Measurements from ENCODE around the gene ANAPC15.

The ANAPC15 gene

DNA sequence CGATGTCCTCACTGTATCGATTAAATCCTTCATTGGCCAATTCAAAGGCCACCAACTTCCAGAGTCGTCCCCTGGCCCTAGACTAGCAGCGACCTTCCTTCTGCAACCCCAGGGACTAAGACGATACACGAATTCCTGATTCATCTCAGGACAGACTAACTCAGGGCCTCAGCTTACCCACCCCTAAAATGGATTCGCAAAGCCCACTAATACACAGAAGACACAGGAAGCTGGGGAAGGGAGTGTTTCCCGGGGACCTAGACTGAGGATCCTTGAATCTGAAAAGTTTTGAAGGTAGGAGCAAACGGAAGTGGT, 9.9 kb downstream of the ANAPC15 start:
- DNase-seq (ENCODE audit: extremely low read depth, low read depth) = no peak
- H3K4me3 ChIP-seq (replicated peaks; ENCODE audit: low read depth, low read length) = peak overlapping the region; percentile 75
- TF ChIP-seq CTCF (IDR thresholded peaks at IDR 0.05; ENCODE audit: low read depth, low read length, missing control alignments) = no peak

DNA sequence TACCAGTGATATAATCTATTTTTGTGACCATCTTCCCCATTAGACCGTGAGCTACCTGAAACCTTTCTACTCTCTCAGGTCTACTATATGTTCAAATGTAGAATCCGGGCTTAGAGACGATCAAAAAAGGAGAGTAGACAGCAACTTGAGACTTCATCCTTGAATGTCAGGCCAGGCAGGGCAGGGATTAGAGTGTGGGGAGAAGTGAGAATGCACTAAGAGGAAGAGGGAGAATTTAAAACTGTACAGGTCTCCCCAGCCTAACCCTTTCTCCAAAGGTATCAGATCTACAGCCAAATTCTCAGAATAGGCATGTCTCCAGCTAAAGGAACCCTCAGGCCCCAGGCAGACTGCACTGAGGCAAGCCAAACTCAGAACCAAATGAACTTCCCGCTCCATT, 10.3 kb downstream of the ANAPC15 start:
- H3K4me3 ChIP-seq (replicated peaks; ENCODE audit: low read depth, low read length) = peak overlapping the region; percentile 75
- DNase-seq (ENCODE audit: extremely low read depth, low read depth) = no peak
- no peak for TF ChIP-seq CTCF (IDR thresholded peaks at IDR 0.05; ENCODE audit: low read depth, low read length, missing control alignments)

GRCh38 chr11:72100462-72100861, 12.0 kb downstream of the ANAPC15 start:
- DNase-seq (ENCODE audit: extremely low read depth, low read depth) = no peak
- H3K4me3 ChIP-seq (replicated peaks; ENCODE audit: low read depth, low read length) = no peak overlapping the region
- TF ChIP-seq CTCF (IDR thresholded peaks at IDR 0.05; ENCODE audit: low read depth, low read length, missing control alignments) = no peak

DNA sequence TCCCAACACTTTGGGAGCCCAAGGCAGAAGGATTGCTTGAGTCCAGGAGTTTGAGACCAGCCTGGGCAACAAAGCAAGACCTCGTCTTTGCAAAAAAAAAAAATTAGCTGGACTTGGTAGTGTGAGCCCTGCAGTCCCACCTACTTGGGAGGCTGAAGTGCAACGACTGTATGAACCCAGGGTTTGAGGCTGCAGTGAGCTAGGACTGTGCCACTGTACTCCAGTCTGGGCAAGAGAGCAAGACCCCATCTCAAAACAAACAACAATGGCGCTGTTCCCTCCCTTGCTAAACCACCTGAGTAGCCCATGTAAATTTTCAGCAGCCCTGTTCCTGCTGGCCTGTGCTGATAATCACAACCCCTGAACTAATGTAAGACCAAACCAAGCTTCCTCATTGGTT, 12.5 kb downstream of the ANAPC15 start:
- DNase-seq (ENCODE audit: extremely low read depth, low read depth) = no peak
- H3K4me3 ChIP-seq (replicated peaks; ENCODE audit: low read depth, low read length) = no peak overlapping the region
- TF ChIP-seq CTCF (IDR thresholded peaks at IDR 0.05; ENCODE audit: low read depth, low read length, missing control alignments) = no peak

- no peak for TF ChIP-seq CTCF (IDR thresholded peaks at IDR 0.05; ENCODE audit: low read depth, low read length, missing control alignments)
- no peak overlapping the region for H3K4me3 ChIP-seq (replicated peaks; ENCODE audit: low read depth, low read length)
- DNase-seq (ENCODE audit: extremely low read depth, low read depth) = no peak
Measured at GRCh38 chr11:72098741-72099140, 13.8 kb downstream of the ANAPC15 start.

- peak; percentile 81 for TF ChIP-seq CTCF (IDR thresholded peaks at IDR 0.05; ENCODE audit: low read depth, low read length, missing control alignments)
- DNase-seq (ENCODE audit: extremely low read depth, low read depth) = no peak
- H3K4me3 ChIP-seq (replicated peaks; ENCODE audit: low read depth, low read length) = no peak overlapping the region
Measured at GRCh38 chr11:72091292-72091691, 21.2 kb downstream of the ANAPC15 start.

DNA sequence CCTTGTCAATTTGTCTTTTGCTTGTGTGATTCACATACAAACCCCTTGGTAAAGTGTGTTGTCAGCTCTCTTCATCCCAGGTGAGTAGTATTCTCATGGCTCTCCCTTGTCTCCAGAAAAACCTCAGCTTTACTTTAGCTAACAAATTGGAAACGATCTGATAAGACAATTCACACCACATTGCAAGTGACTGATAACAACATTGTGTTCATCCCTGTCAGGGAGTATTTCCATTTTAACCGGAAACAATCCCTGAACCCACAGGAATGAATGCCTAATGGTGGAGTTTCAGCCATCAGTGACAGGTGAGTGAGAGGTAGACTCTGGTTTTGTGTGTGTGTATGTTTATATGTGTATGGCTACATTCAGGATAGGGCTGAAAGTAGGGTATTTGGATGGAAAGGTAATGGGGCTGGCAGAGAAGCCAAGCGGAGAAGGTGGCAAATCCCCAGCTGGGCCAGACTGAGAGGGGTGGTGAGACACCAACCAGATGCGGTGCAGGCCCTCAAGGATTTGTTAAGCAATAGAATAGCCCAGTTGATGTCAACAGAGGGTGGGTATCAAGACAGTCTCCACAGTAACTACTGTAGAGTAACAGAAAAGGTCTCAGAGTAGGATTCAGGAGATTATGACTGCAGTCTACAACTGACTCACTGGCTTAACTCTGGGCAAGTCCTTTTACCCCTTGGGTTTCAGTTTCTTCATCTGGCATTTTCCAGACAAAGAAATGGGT, 24.3 kb downstream of the ANAPC15 start:
- DNase-seq (ENCODE audit: extremely low read depth, low read depth) = no peak
- no peak for TF ChIP-seq CTCF (IDR thresholded peaks at IDR 0.05; ENCODE audit: low read depth, low read length, missing control alignments)
- H3K4me3 ChIP-seq (replicated peaks; ENCODE audit: low read depth, low read length) = no peak overlapping the region
